ENCODE data around the gene POTEF.
"Not testable (repeated sequence)": the region's sequence is repeated elsewhere in the genome, so short reads cannot be mapped to it uniquely, and the experiment has no call there.

DNA sequence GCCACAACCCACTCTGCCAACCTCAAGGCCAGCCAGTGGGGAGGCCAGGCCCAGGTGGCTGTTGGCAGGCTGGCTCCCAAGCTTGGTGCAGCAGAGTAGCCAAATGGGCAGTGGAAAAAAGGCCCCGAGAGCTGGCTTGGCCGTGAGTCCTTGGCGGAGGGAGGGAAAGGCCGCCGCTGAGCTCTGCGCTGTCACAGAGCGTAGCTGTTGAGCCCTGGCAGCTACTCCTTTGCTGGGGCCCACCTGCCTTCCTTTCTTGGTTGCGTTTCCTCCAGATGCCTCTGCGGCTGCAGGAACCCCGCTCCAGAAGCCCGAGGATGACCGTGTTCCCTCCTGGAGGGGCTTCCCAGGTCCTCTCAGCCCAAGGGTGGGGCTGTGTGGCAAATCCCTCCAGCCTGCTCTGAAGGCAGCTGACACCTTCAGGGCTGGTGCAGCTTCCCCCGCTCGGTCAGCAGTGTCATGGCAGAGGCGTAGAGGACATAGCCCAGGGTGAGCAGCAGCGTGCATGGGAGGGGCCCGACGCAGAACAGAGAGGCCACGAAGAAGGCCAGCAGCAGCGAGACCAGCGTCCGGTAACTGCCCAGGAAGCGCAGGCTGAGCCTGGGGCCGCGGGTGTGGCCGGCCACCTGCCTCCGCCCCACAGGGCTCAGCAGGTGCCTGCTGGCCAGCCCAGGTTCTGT is 23.3 kb upstream of the POTEF start:
- TF ChIP-seq, protein P1, sequence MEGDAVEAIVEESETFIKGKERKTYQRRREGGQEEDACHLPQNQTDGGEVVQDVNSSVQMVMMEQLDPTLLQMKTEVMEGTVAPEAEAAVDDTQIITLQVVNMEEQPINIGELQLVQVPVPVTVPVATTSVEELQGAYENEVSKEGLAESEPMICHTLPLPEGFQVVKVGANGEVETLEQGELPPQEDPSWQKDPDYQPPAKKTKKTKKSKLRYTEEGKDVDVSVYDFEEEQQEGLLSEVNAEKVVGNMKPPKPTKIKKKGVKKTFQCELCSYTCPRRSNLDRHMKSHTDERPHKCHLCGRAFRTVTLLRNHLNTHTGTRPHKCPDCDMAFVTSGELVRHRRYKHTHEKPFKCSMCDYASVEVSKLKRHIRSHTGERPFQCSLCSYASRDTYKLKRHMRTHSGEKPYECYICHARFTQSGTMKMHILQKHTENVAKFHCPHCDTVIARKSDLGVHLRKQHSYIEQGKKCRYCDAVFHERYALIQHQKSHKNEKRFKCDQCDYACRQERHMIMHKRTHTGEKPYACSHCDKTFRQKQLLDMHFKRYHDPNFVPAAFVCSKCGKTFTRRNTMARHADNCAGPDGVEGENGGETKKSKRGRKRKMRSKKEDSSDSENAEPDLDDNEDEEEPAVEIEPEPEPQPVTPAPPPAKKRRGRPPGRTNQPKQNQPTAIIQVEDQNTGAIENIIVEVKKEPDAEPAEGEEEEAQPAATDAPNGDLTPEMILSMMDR (IDR thresholded peaks at IDR 0.05), result not testable (repeated sequence)
- TF ChIP-seq POLR2A (IDR thresholded peaks at IDR 0.05), result not testable (repeated sequence)
